ENCODE results near the gene NUP214. TPM values are rescaled to one million over a fixed set of nuclear protein-coding genes. Genes with fewer than 3 reads are reported as not detected.

NUP214 gene
- total RNA-seq, 1 donor from 2014 or later = 30.5 TPM

DNA sequence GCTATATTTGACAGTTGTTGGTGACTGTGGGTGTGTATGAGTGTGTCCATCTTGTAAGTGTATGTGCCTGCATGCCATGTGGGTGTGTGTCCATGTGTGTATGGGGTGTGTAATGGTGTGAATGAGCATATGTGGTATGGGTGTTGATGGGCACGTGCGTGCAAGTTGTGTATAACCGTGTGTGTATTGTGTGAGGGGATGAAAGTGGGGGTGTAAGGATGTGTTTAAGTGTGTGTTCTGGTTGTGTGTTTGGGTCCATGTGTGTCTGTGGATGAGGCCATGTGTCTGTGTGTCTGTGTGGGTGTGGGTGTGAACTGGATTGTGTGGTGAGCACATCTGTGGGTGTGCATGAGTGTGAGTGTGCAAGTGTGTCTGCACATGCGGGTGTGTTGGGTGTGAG lies 156.8 kb downstream of the NUP214 start:
- TF ChIP-seq, protein P1, sequence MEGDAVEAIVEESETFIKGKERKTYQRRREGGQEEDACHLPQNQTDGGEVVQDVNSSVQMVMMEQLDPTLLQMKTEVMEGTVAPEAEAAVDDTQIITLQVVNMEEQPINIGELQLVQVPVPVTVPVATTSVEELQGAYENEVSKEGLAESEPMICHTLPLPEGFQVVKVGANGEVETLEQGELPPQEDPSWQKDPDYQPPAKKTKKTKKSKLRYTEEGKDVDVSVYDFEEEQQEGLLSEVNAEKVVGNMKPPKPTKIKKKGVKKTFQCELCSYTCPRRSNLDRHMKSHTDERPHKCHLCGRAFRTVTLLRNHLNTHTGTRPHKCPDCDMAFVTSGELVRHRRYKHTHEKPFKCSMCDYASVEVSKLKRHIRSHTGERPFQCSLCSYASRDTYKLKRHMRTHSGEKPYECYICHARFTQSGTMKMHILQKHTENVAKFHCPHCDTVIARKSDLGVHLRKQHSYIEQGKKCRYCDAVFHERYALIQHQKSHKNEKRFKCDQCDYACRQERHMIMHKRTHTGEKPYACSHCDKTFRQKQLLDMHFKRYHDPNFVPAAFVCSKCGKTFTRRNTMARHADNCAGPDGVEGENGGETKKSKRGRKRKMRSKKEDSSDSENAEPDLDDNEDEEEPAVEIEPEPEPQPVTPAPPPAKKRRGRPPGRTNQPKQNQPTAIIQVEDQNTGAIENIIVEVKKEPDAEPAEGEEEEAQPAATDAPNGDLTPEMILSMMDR (IDR thresholded peaks at IDR 0.05; ENCODE audit: insufficient read depth, low read length, poor library complexity, severe bottlenecking) = no peak
- Histone ChIP-seq H3K27me3 (ENCODE audit: control insufficient read depth, insufficient read depth, low read length) (peaks cover 44% of the 10 kb centered on the region), H3K4me3 (ENCODE audit: low read depth, low read length) (no peak overlapping the region), H3K36me3 (ENCODE audit: control insufficient read depth, insufficient read depth, low read length) (no peaks in the 10 kb centered on the region)
- no peak for DNase-seq (ENCODE audit: low read depth)

DNA sequence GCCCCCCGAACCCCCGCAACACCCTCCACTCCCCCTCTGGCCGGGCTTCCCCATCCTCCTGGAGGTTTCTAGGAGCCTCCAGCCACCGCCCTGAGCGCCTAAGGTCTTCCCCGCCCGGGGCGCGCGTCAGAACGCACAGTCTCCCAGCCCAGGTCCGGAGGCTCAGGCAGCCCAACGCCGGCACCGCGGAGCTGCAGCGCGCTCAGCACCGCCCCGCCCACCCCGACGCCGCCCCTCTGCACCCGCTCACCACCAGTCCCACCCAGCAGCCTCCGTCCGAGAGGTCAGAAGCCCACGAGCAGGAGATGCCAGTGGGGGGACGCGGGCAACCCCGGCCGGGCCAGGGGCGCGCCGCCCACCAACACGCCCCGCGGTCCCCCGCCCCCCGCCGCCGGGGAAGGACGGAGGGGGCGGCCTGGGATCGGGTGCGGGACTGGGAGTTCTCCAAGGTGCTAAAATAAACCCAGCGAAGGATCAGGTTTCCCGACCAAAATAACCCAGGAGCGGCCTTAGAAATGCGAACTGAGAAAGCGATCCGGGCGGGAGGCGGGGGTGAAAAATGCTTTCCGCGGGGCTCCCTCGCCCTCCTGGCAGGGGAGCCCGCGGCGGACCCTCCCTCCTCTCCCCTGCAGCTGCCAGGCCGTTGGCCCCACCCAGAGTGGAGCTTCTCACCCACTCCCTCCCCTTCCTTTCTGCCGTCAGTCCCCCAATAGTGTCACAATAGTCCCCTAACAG lies 157.5 kb downstream of the NUP214 start:
- Histone ChIP-seq H3K4me3 (ENCODE audit: low read depth, low read length) (no peak overlapping the region), H3K27me3 (ENCODE audit: control insufficient read depth, insufficient read depth, low read length) (peaks cover 43% of the 10 kb centered on the region), H3K36me3 (ENCODE audit: control insufficient read depth, insufficient read depth, low read length) (no peaks in the 10 kb centered on the region)
- DNase-seq (ENCODE audit: low read depth) = no peak
- TF ChIP-seq, protein P1 (IDR thresholded peaks at IDR 0.05; ENCODE audit: insufficient read depth, low read length, poor library complexity, severe bottlenecking) = no peak

Other genes with a start within 250 kb of the NUP214 start
- not detected in 2 replicates for gene QRFP, start 228.8 kb upstream of the NUP214 start, total RNA-seq
- 2.3 and 2.6 TPM in 2 replicates for gene FIBCD1, start 186.3 kb upstream of the NUP214 start, total RNA-seq
- 7.5 and 9.7 TPM in 2 replicates for gene LAMC3, start 116.4 kb upstream of the NUP214 start, total RNA-seq
- gene AIF1L, start 29.1 kb upstream of the NUP214 start, total RNA-seq = 50.7 and 58.4 TPM in 2 replicates
- gene FAM78A, start 150.9 kb downstream of the NUP214 start, total RNA-seq = 1.0 and 1.9 TPM in 2 replicates
- gene PLPP7, start 164.1 kb downstream of the NUP214 start, total RNA-seq = 2.6 and 4.6 TPM in 2 replicates

All from kidney epithelial cell (primary cell).